ENCODE measurements around the gene OR6B2. TPM values are rescaled to one million over a fixed set of nuclear protein-coding genes. Genes with fewer than 3 reads are reported as not detected.

Gene OR6B2
- polyA plus RNA-seq, 3 donors, result not detected

DNA sequence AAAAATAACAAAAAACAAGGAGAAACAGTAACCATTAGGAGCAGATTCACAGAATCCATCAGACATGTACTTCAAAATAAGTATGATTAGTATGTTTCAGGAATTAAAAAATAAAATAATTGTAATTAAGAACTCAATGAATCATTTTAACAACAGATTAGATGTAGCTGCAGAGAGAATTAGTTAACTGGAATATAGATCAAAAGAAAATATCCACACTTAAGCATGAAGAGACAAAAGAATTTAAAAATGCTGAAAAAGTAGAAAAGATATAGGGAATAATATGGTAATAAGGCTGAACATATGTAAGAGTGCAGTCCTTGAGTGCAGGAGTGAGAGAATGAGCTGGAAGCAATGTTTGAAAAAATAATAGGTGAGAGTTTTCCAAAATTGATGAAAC lies 47.2 kb upstream of the OR6B2 start:
- H3K27ac Mint-ChIP-seq, result no peak overlapping the region
- peaks cover 4 to 13% (median 5%) of the 10 kb centered on the region in 3 donors for H3K27me3 Mint-ChIP-seq (ENCODE audit: low read depth in 3 of 3)
- no peak overlapping the region for H3K4me3 Mint-ChIP-seq

DNA sequence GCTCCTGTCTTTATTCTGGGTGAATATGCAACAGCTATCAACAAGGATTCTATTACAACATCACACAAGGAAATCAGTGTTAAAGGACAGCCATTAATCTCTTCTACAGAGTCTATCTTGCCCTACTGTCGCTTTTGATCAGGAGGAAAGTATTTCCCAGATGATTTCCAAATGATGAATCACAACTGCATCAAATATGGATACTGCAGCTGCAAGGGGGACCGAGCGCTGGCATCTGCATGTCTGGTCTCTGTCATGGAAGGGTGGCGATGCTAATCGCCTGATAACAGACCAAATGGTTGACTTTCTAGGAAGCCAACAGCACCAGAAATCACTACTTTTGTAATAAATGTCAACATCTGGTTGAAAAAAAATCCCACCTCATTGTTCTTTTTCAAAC lies 44.3 kb upstream of the OR6B2 start:
- H3K4me3 ChIP-seq (replicated peaks in 1 of 3; ENCODE audit: low read depth in 2 of 3, low read length in 3 of 3), result no peak overlapping the region
- H3K4me2 ChIP-seq (replicated peaks; ENCODE audit: extremely low read depth, low read length, poor library complexity, severe bottlenecking), result no peak overlapping the region
- no peaks in the 10 kb centered on the region for H3K36me3 ChIP-seq (replicated peaks in 1 of 2; ENCODE audit: control insufficient read depth in 1 of 2, insufficient read depth in 2 of 2, low read length in 2 of 2)
- H3K79me2 ChIP-seq (ENCODE audit: insufficient read depth, low read length), result no peaks in the 10 kb centered on the region
- Mint-ChIP-seq H3K9me3 (peaks cover 3 to 20% (median 11%) of the 10 kb centered on the region in 7 donors), H3K4me3 (no peak overlapping the region), H3K27me3 (ENCODE audit: low read depth in 3 of 3) (peaks cover 2 to 11% (median 4%) of the 10 kb centered on the region in 3 donors), H3K4me1 (no peaks in the 10 kb centered on the region), H3K27ac (no peak overlapping the region), H3K36me3 (no peaks in the 10 kb centered on the region)
- H2AFZ ChIP-seq (ENCODE audit: insufficient read depth, low read depth, low read length, poor library complexity, severe bottlenecking), result no peak overlapping the region
- H3K27ac ChIP-seq (ENCODE audit: low read depth in 1 of 2, low read length in 2 of 2), result no peak overlapping the region
- peaks cover 0 to 3% of the 10 kb centered on the region in 2 donors for H3K9me3 ChIP-seq (replicated peaks in 1 of 2; ENCODE audit: control insufficient read depth in 1 of 2, insufficient read depth in 1 of 2, low read length in 2 of 2)
- TF ChIP-seq, protein P1, sequence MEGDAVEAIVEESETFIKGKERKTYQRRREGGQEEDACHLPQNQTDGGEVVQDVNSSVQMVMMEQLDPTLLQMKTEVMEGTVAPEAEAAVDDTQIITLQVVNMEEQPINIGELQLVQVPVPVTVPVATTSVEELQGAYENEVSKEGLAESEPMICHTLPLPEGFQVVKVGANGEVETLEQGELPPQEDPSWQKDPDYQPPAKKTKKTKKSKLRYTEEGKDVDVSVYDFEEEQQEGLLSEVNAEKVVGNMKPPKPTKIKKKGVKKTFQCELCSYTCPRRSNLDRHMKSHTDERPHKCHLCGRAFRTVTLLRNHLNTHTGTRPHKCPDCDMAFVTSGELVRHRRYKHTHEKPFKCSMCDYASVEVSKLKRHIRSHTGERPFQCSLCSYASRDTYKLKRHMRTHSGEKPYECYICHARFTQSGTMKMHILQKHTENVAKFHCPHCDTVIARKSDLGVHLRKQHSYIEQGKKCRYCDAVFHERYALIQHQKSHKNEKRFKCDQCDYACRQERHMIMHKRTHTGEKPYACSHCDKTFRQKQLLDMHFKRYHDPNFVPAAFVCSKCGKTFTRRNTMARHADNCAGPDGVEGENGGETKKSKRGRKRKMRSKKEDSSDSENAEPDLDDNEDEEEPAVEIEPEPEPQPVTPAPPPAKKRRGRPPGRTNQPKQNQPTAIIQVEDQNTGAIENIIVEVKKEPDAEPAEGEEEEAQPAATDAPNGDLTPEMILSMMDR (IDR thresholded peaks at IDR 0.05), result no peak
- no peaks in the 10 kb centered on the region for H3K4me1 ChIP-seq (ENCODE audit: control insufficient read depth in 1 of 2, insufficient read depth in 2 of 2, low read length in 2 of 2)
- intact Hi-C loops (cut with micrococcal nuclease), result no loop called here
- no peaks in the 10 kb centered on the region for H4K20me1 ChIP-seq (ENCODE audit: insufficient read depth, low read length)
- no peak for DNase-seq
- peaks cover 2 to 9% of the 10 kb centered on the region in 2 donors for H3K27me3 ChIP-seq (ENCODE audit: control insufficient read depth in 2 of 2, insufficient read depth in 2 of 2, low read length in 2 of 2)
- no peak overlapping the region for H3K9ac ChIP-seq (ENCODE audit: insufficient read depth, low read length, poor library complexity, severe bottlenecking)
- 80% methylated on average over 2 of the region's 5 CpGs for WGBS (ENCODE audit: insufficient coverage)

More for the DNA sequence above, 47.2 kb upstream of the OR6B2 start:
- Histone ChIP-seq H3K27ac (ENCODE audit: low read depth in 1 of 2, low read length in 2 of 2) (no peak overlapping the region), H3K4me2 (replicated peaks; ENCODE audit: extremely low read depth, low read length, poor library complexity, severe bottlenecking) (no peak overlapping the region), H3K9ac (ENCODE audit: insufficient read depth, low read length, poor library complexity, severe bottlenecking) (no peak overlapping the region), H3K27me3 (ENCODE audit: control insufficient read depth in 2 of 2, insufficient read depth in 2 of 2, low read length in 2 of 2) (peaks cover 0 to 5% of the 10 kb centered on the region in 2 donors), H4K20me1 (ENCODE audit: insufficient read depth, low read length) (no peaks in the 10 kb centered on the region), H3K9me3 (replicated peaks in 1 of 2; ENCODE audit: control insufficient read depth in 1 of 2, insufficient read depth in 1 of 2, low read length in 2 of 2) (peaks cover 0 to 5% of the 10 kb centered on the region in 2 donors), H3K4me1 (ENCODE audit: control insufficient read depth in 1 of 2, insufficient read depth in 2 of 2, low read length in 2 of 2) (no peaks in the 10 kb centered on the region), H3K4me3 (replicated peaks in 1 of 3; ENCODE audit: low read depth in 2 of 3, low read length in 3 of 3) (no peak overlapping the region), H3K36me3 (replicated peaks in 1 of 2; ENCODE audit: control insufficient read depth in 1 of 2, insufficient read depth in 2 of 2, low read length in 2 of 2) (no peaks in the 10 kb centered on the region), H3K79me2 (ENCODE audit: insufficient read depth, low read length) (no peaks in the 10 kb centered on the region), H2AFZ (ENCODE audit: insufficient read depth, low read depth, low read length, poor library complexity, severe bottlenecking) (no peak overlapping the region)
- intact Hi-C loops (cut with micrococcal nuclease), result no loop called here
- Mint-ChIP-seq H3K9me3 (peaks cover 3 to 20% (median 12%) of the 10 kb centered on the region in 7 donors), H3K4me1 (no peaks in the 10 kb centered on the region), H3K36me3 (no peaks in the 10 kb centered on the region)
- no peak for DNase-seq
- TF ChIP-seq, protein P1 (IDR thresholded peaks at IDR 0.05), result no peak
